Tibial nerve (tissue), 4 donors: Measurements from ENCODE around the gene ZNF804B. TPM values are rescaled to one million over a fixed set of nuclear protein-coding genes. Genes with fewer than 3 reads are reported as not detected.

Experiments
- DNase-seq, 2 donors: peaks; one replicate each; pipeline ENCODE4 v3.0.0-alpha.2; 2019; ENCODE audit warnings: low spot score in 2 of 2
- H3K27ac ChIP-seq, 4 donors: fragments of 200-600 bp; sonication (generic) in 3 of 4; one replicate each; pipeline ENCODE4 v1.5.1; 2017 to 2019; ENCODE audit warnings: mild to moderate bottlenecking in 1 of 4
- H3K27me3 ChIP-seq, 2 donors: fragments of 200-600 bp; sonication (generic) in 1 of 2; one replicate each; pipeline versions ENCODE4 v1.5.1 to v1.6.0; 2017 to 2019
- H3K36me3 ChIP-seq, 3 donors: fragments of 200-600 bp; sonication (generic); one replicate each; pipeline ENCODE4 v1.5.1; 2018 to 2019
- H3K4me1 ChIP-seq, 4 donors: fragments of 200-600 bp; sonication (generic) in 3 of 4; one replicate each; pipeline ENCODE4 v1.5.1; 2017 to 2019
- H3K4me3 ChIP-seq, 4 donors: fragments of 200-600 bp; sonication (generic) in 3 of 4; one replicate each; pipeline ENCODE4 v1.5.1; 2017 to 2019; ENCODE audit warnings: mild to moderate bottlenecking in 1 of 4, moderate library complexity in 1 of 4
- H3K9me3 ChIP-seq, 4 donors: fragments of 200-600 bp; sonication (generic) in 3 of 4; one replicate each; pipeline ENCODE4 v1.5.1; 2017 to 2019
- EP300 ChIP-seq, 2 donors: sonication (generic); formaldehyde crosslinking; IDR thresholded peaks; one replicate each; pipeline ENCODE4 v1.6.1; 2017; ENCODE audit warnings: antibody characterized with exemption in 2 of 2, mild to moderate bottlenecking in 1 of 2
- POLR2A ChIP-seq, 2 donors: fragments of 450-650 bp; IDR thresholded peaks; one replicate each; pipeline ENCODE4 v1.6.1; 2017; ENCODE audit warnings: antibody characterized with exemption in 2 of 2, mild to moderate bottlenecking in 2 of 2, moderate library complexity in 2 of 2
- WGBS, 2 donors: methylation state at CpG; one replicate each; pipeline ENCODE4 v1.1.5; 2018; 5-methylcytosine and 5-hydroxymethylcytosine counted together
- total RNA-seq, 4 donors: library from RNA; depleted of rRNA; stranded (reverse); fragments of >200 nt; gene quantifications; one replicate each; pipeline ENCODE4 v1.1.0, GENCODE V29; 2016
- TF ChIP-seq, protein P1 (sequence below), 5 experiments: fragments of 200-600 bp in 3 of 5; fragments of 450-650 bp in 2 of 5; sonication (generic) in 3 of 5; IDR thresholded peaks; one replicate each; pipeline ENCODE4 v1.5.1; 2016 to 2019; ENCODE audit warnings: antibody characterized with exemption in 5 of 5, mild to moderate bottlenecking in 3 of 5, moderate library complexity in 2 of 5

Gene ZNF804B
- total RNA-seq, 4 donors from 2014 or later = 0.21 to 0.22 TPM; not detected in 2

DNA sequence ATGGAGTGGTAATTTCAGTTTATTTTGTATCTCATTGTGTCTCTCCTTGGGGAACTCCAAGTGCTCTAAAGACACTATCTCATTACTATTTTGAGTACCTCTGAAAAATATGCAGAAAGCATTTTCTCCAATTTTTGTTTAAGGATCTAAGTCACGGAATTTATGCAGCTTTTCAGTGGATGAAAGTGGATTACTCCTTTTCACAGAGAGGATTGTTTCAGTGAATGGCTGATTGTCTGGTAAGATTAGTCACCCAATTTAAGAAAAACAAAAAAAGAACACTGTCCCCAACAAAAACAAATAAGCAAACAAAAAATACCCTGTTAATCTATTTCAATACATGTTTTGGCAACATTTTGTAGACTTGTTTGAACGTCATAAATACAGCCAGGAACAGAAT lies 374.3 kb downstream of the ZNF804B start:
- no peak for DNase-seq
- TF ChIP-seq POLR2A (IDR thresholded peaks at IDR 0.05) (no peak), EP300 (IDR thresholded peaks at IDR 0.05) (no peak)
- TF ChIP-seq, protein P1, sequence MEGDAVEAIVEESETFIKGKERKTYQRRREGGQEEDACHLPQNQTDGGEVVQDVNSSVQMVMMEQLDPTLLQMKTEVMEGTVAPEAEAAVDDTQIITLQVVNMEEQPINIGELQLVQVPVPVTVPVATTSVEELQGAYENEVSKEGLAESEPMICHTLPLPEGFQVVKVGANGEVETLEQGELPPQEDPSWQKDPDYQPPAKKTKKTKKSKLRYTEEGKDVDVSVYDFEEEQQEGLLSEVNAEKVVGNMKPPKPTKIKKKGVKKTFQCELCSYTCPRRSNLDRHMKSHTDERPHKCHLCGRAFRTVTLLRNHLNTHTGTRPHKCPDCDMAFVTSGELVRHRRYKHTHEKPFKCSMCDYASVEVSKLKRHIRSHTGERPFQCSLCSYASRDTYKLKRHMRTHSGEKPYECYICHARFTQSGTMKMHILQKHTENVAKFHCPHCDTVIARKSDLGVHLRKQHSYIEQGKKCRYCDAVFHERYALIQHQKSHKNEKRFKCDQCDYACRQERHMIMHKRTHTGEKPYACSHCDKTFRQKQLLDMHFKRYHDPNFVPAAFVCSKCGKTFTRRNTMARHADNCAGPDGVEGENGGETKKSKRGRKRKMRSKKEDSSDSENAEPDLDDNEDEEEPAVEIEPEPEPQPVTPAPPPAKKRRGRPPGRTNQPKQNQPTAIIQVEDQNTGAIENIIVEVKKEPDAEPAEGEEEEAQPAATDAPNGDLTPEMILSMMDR (IDR thresholded peaks at IDR 0.05) = no peak
- H3K9me3 ChIP-seq = peaks cover 0 to 5% (median 0%) of the 10 kb centered on the region in 4 donors
- WGBS, 2 donors = 22 to 28% methylated on average over 2 of the region's 2 CpGs
- H3K27me3 ChIP-seq = no peaks in the 10 kb centered on the region
- no peaks in the 10 kb centered on the region for H3K4me1 ChIP-seq
- no peaks in the 10 kb centered on the region for H3K36me3 ChIP-seq
- H3K27ac ChIP-seq = no peak overlapping the region
- no peak overlapping the region for H3K4me3 ChIP-seq

DNA sequence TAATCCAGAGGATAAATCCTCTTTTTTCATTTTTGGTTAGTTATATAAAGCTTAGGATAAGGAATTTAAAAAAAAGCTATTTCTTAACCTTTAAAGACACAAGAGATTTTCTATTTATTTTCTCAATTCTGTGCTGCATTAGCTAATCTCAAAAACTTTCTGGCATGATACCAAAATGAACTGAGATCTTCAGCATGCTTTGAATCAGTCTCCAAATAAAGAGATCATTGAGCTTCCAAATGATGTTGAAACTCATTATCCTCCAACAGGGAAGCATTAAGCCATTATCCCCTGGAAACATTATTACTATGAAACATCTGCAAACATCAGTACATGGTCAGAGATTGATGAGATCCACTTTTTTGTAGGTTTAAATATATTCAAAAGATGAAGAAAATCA lies 386.3 kb downstream of the ZNF804B start:
- Histone ChIP-seq H3K27me3 (no peaks in the 10 kb centered on the region), H3K9me3 (peaks cover 0 to 7% (median 0%) of the 10 kb centered on the region in 4 donors), H3K27ac (no peak overlapping the region), H3K4me1 (no peaks in the 10 kb centered on the region), H3K36me3 (no peaks in the 10 kb centered on the region), H3K4me3 (no peak overlapping the region)
- no peak for DNase-seq
- no peak for TF ChIP-seq EP300 (IDR thresholded peaks at IDR 0.05)
- no peak for TF ChIP-seq POLR2A (IDR thresholded peaks at IDR 0.05)
- TF ChIP-seq, protein P1 (IDR thresholded peaks at IDR 0.05) = no peak

DNA sequence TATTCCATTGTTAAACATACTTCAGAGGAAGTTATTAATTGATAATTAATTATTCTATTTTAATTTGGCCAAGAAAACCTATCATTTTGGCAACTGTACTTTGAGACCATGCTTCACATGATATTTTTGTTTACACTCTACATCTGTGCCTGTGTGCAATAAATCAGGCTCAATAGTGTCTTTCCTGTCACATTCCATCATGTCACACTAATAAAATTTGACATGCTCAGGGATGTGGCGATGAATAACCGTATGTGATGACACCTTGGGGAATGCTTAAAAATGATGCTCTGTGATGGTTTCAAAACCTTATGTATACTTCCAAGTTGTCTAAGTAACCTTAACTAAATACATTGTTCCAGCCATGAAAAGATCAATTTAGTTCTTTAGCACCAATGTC lies 400.6 kb downstream of the ZNF804B start:
- Histone ChIP-seq H3K9me3 (no peaks in the 10 kb centered on the region), H3K4me3 (no peak overlapping the region), H3K36me3 (no peaks in the 10 kb centered on the region), H3K4me1 (no peaks in the 10 kb centered on the region), H3K27ac (no peak overlapping the region), H3K27me3 (no peaks in the 10 kb centered on the region)
- WGBS, 2 donors = 83 to 88% methylated on average over 2 of the region's 2 CpGs
- no peak for DNase-seq
- TF ChIP-seq EP300 (IDR thresholded peaks at IDR 0.05) (no peak), POLR2A (IDR thresholded peaks at IDR 0.05) (no peak)
- TF ChIP-seq, protein P1 (IDR thresholded peaks at IDR 0.05) = no peak

DNA sequence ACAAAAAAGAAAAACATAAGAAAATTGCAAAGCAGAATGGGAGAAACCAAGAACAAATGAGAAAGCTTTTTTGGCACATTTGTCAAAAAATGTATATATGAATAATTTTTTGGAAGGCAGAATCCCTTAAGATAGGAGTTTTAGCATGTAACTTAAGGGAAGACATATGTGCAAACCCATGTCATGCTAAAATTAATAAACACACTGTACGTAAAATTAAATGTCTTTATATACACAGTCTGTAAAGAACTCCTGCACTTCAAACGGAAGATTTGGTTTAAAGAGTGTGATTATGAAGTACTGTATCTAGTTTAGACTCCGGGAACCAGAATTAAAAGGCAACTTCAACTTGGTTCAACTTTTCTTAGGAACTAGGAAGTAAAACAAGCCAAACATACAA lies 405.9 kb downstream of the ZNF804B start:
- H3K4me3 ChIP-seq = no peak overlapping the region
- 54% methylated on average over 3 of the region's 3 CpGs for WGBS, 2 donors
- no peak for DNase-seq
- no peaks in the 10 kb centered on the region for H3K27me3 ChIP-seq
- H3K36me3 ChIP-seq = no peaks in the 10 kb centered on the region
- H3K9me3 ChIP-seq = no peaks in the 10 kb centered on the region
- no peaks in the 10 kb centered on the region for H3K4me1 ChIP-seq
- no peak overlapping the region for H3K27ac ChIP-seq
- TF ChIP-seq, protein P1 (IDR thresholded peaks at IDR 0.05) = no peak
- TF ChIP-seq EP300 (IDR thresholded peaks at IDR 0.05) (no peak), POLR2A (IDR thresholded peaks at IDR 0.05) (no peak)

DNA sequence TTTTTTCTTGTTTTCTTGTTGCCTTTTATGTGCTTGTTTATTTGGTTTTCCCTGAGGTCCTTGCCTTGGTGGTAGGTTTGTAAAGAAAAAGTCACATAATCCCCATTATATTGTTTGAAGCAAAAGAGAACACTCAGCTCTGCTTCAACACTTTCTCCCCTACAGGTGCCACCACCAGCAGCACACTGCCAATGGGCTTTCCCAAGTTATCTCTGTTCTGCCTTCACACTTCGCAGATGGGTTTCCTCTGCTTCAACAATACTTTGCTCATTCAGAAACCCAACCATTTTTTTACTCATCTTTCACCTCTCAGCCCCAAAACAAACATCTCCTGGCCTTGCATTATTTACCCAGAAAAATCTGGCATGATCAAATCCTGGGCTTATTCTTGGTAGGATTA lies 411.1 kb downstream of the ZNF804B start:
- no peak for DNase-seq
- 82 to 85% methylated on average over 1 of the region's 1 CpG for WGBS, 2 donors
- Histone ChIP-seq H3K27me3 (no peaks in the 10 kb centered on the region), H3K9me3 (no peaks in the 10 kb centered on the region), H3K4me3 (no peak overlapping the region), H3K27ac (no peak overlapping the region), H3K36me3 (no peaks in the 10 kb centered on the region), H3K4me1 (no peaks in the 10 kb centered on the region)
- TF ChIP-seq, protein P1 (IDR thresholded peaks at IDR 0.05) = no peak
